ENCODE measurements around the gene UNC93A. TPM values are rescaled to one million over a fixed set of nuclear protein-coding genes. Genes with fewer than 3 reads are reported as not detected.

The UNC93A gene
- total RNA-seq = 0.82 TPM

DNA sequence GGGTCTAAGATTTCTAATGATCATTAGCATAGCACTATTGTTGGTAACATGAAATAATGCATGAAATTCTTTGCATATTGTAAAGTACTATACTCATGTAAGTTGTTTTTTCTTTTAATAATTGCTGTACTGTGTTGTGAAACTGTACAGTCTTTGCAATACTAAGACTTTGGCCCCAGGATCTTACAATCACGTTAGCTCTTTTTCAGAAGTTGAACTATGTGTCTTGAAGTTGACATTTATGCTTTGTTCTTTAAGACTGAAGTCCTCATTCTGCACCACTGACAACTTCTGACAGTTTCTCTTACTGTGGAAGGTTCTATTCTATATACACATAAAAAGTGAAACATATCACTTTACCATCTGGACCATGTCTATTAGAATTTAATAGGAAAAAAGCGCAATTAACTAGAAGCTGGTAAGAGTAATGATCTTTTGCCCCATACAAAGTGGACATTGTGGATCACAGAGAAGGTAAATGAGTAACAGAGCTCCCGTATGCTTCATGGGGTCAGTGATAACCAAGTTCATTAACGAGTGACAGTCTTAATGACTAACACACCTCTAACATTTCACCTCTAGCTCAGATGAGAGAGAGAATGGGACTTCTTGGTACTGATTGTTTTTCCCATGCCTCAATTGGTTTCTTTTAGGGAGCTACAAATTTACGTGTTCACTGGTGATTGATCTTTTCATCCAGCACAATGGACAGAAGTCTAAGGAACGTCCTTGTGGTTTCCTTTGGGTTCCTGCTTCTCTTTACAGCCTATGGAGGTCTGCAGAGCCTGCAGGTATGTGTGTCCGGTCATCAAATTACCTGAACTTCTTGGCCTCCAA is at the start of gene UNC93A:
Gene UNC93A (plus strand): TSS at position 530 of the 837 bp plus-strand sequence. CDS start 175 bp downstream, at position 705.

Other genes starting within 250 kb of the UNC93A start
- gene CCR6, start 168.2 kb upstream of the UNC93A start, total RNA-seq = not detected
- not detected for gene GPR31, start 133.3 kb upstream of the UNC93A start, total RNA-seq
- gene TTLL2, start 33.8 kb downstream of the UNC93A start, total RNA-seq = not detected